HEK293 (cell line): Measurements from ENCODE around the gene MTCP1.

Source experiments
- CTCF ChIA-PET: fragments of 350-600 bp; formaldehyde crosslinking; extraction: SDS; loops from one replicate; lab custom pipeline; 2021; ENCODE audit warnings: antibody characterized with exemption; lab: Yijun Ruan, JAX
- POLR2A ChIA-PET: fragments of 300-600 bp; formaldehyde crosslinking; extraction: SDS; loops from one replicate; lab custom pipeline; 2020; ENCODE audit warnings: antibody characterized with exemption, inconsistent platforms; lab: Yijun Ruan, JAX
- H3K27ac ChIP-seq: fragments of 200-500 bp; sonication (Bioruptor generic); 2 replicates; pipeline ENCODE4 v1.5.1; 2014; ENCODE audit warnings: low read depth, low read length, control low read depth, inconsistent platforms; ENCODE audit errors: extremely low read depth
- H3K36me3 ChIP-seq, 2 experiments: fragments of 200-500 bp in 1 of 2; sonication (Bioruptor generic) in 1 of 2; 1 replicate in 1 of 2; 2 replicates in 1 of 2; pipeline ENCODE4 v1.5.1; 2014 to 2017; ENCODE audit warnings: inconsistent platforms in 2 of 2, low read length in 2 of 2; ENCODE audit not compliant: control insufficient read depth in 2 of 2, insufficient read depth in 1 of 2
- H3K4me1 ChIP-seq: fragments of 200-500 bp; sonication (Bioruptor generic); 2 replicates; pipeline ENCODE4 v1.5.1; 2014; ENCODE audit warnings: mild to moderate bottlenecking, low read length, inconsistent platforms; ENCODE audit not compliant: control insufficient read depth, insufficient read depth
- H3K4me3 ChIP-seq: 2 replicates; pipeline ENCODE4 v1.5.1; 2011; ENCODE audit warnings: low read depth, mild to moderate bottlenecking, control low read depth, low read length, moderate library complexity
- H3K9me3 ChIP-seq: fragments of 200-500 bp; sonication (Bioruptor generic); 2 replicates; pipeline ENCODE4 v1.5.1; 2014; ENCODE audit warnings: low read depth, low read length, inconsistent platforms; ENCODE audit not compliant: control insufficient read depth, insufficient read depth
- AEBP2 ChIP-seq: fragments of 450-650 bp; formaldehyde crosslinking; IDR thresholded peaks from 2 replicates; pipeline ENCODE4 v1.5.1; 2016; ENCODE audit warnings: missing biosample characterization, missing genetic modification characterization, borderline replicate concordance
- IKZF3 ChIP-seq: fragments of 450-650 bp; IDR thresholded peaks from 2 replicates; pipeline ENCODE4 v1.5.0; 2018; ENCODE audit warnings: missing biosample characterization, mild to moderate bottlenecking, missing genetic modification characterization, moderate library complexity
- PRDM2 ChIP-seq: fragments of 450-650 bp; formaldehyde crosslinking; IDR thresholded peaks from 2 replicates; pipeline ENCODE4 v1.5.1; 2016; ENCODE audit warnings: missing biosample characterization, missing genetic modification characterization, borderline replicate concordance
- SP2 ChIP-seq: fragments of 450-650 bp; formaldehyde crosslinking; IDR thresholded peaks from 2 replicates; pipeline ENCODE4 v1.5.1; 2016; ENCODE audit warnings: missing biosample characterization, missing genetic modification characterization
- TSHZ1 ChIP-seq: fragments of 450-650 bp; formaldehyde crosslinking; IDR thresholded peaks from 2 replicates; pipeline ENCODE4 v1.5.1; 2016; ENCODE audit warnings: missing biosample characterization, missing genetic modification characterization, borderline replicate concordance
- ZBTB7A ChIP-seq: fragments of 450-650 bp; formaldehyde crosslinking; IDR thresholded peaks from 2 replicates; pipeline ENCODE4 v1.5.1; 2016; ENCODE audit warnings: low read depth, missing biosample characterization, missing genetic modification characterization
- ZNF211 ChIP-seq: fragments of 450-650 bp; formaldehyde crosslinking; IDR thresholded peaks from 2 replicates; pipeline ENCODE4 v1.5.1; 2016; ENCODE audit warnings: low read depth, missing biosample characterization, missing genetic modification characterization
- ZNF324 ChIP-seq: fragments of 450-650 bp; formaldehyde crosslinking; IDR thresholded peaks from 2 replicates; pipeline ENCODE4 v1.5.1; 2016; ENCODE audit warnings: missing biosample characterization, missing genetic modification characterization
- ZNF391 ChIP-seq: fragments of 450-650 bp; formaldehyde crosslinking; IDR thresholded peaks from 2 replicates; pipeline ENCODE4 v1.5.1; 2016; ENCODE audit warnings: low read depth, missing biosample characterization, missing genetic modification characterization, borderline replicate concordance
- ZNF433 ChIP-seq: fragments of 450-650 bp; formaldehyde crosslinking; IDR thresholded peaks from 2 replicates; pipeline ENCODE4 v1.5.1; 2016; ENCODE audit warnings: missing biosample characterization, missing genetic modification characterization, low read depth
- ZNF580 ChIP-seq: fragments of 450-650 bp; formaldehyde crosslinking; IDR thresholded peaks from 2 replicates; pipeline ENCODE4 v1.5.1; 2016; ENCODE audit warnings: missing biosample characterization, missing genetic modification characterization
- ZNF658 ChIP-seq: fragments of 450-650 bp; formaldehyde crosslinking; IDR thresholded peaks from 2 replicates; pipeline ENCODE4; 2016; ENCODE audit warnings: missing biosample characterization, missing genetic modification characterization
- ZNF76 ChIP-seq: fragments of 450-650 bp; formaldehyde crosslinking; IDR thresholded peaks from 2 replicates; pipeline ENCODE4; 2016; ENCODE audit warnings: low read depth, missing biosample characterization, missing genetic modification characterization, borderline replicate concordance
- ZNF837 ChIP-seq: fragments of 450-650 bp; formaldehyde crosslinking; IDR thresholded peaks from 2 replicates; pipeline ENCODE4 v1.5.1; 2016; ENCODE audit warnings: missing biosample characterization, missing genetic modification characterization
- ZSCAN5A ChIP-seq: fragments of 450-650 bp; formaldehyde crosslinking; IDR thresholded peaks from 2 replicates; pipeline ENCODE4 v1.5.1; 2016; ENCODE audit warnings: missing biosample characterization, missing genetic modification characterization
- TF ChIP-seq, protein P1 (sequence below): fragments of 450-650 bp; formaldehyde crosslinking; IDR thresholded peaks from 2 replicates; pipeline ENCODE4 v1.5.1; 2016; ENCODE audit warnings: missing biosample characterization, missing genetic modification characterization, low read depth

Gene MTCP1

DNA sequence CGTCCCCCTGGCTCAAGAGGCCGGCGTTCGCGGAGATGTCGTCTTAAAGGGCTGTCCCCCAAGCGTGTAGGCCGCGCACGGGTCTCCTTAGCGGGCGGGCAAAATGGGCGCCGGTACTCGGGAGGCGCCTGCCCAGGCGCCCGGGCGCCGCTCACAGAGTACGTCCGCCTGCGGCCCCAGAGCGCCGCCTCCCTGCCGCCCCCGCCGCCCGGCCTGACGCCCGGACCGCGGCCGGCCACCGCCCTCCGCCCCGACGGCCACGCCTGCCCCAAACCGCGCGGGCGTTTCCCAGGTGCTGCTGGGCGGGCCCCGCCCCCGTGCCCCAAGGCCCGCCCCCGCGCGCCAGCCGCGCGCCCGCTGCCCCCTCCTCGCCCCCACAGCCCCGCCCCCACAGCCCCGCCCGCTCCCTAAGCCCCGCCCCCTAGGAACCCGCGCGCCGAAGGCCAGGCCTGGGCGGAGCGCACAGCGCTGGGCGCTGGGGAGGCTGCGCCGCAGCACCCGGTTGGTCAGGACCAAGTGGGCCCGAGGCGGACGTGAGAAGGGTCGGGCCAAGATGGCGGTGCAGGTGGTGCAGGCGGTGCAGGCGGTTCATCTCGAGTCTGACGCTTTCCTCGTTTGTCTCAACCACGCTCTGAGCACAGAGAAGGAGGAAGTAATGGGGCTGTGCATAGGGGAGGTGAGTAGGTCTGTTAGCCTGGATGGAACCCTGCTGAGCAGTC, at the start of gene MTCP1, which contains the start of the genes BRCC3 and CMC4 (continued):
- TF ChIP-seq AEBP2 (tag by site-specific recombination), result no peak
- no peak for TF ChIP-seq PRDM2 (tag by site-specific recombination)
- TF ChIP-seq ZNF837, result no peak

DNA sequence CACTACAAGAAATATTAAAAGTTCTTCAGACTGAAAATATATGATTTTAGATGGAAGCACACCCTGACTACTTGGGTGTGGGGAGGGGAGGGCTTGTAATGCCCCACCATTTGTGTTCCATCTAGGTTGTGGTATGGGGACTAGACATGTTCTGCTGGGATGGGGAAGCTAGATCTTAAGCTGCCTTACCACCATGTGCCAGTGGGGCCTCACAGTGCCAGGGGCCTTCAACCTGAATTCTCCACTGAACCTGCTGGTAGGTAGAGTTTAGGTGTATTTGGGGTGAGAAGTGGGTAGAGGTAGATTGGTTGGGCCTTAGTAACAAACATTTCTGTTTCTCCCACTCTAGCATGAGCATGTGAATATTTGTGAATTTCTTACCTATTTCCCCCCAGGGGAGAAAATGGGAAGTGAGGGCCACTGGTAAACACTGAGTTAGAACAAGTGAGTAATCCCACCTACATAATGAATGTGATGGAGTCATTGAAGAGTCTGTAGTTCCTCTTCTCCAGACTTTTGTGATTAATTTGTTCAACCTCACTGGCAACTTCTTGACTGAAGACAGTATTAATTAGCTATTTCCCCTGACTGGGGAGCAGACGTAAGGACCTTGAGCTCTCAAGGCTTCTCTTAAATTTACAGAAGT, 44.4 kb upstream of the MTCP1 start:
- H3K9me3 ChIP-seq, result no peaks in the 10 kb centered on the region
- peaks cover 2 to 28% of the 10 kb centered on the region in 2 experiments; a peak in 1 of 3 replicates for H3K36me3 ChIP-seq
- H3K4me1 ChIP-seq, result no peaks in the 10 kb centered on the region
- H3K27ac ChIP-seq, result no peak overlapping the region
- no peak overlapping the region for H3K4me3 ChIP-seq
- POLR2A ChIA-PET, result no interaction called here
- CTCF ChIA-PET, result interaction anchor here (1.2 kb wide), 1 partner anchor 198 kb away, joined by 3 read pairs; no protein-coding TSS in a partner anchor
- TF ChIP-seq ZNF391 (tag by site-specific recombination), result no peak
- TF ChIP-seq TSHZ1 (tag by site-specific recombination), result no peak
- TF ChIP-seq ZSCAN5A (tag by site-specific recombination), result no peak
- TF ChIP-seq ZNF211 (tag by site-specific recombination), result no peak
- TF ChIP-seq ZNF76 (tag by site-specific recombination), result no peak
- no peak for TF ChIP-seq IKZF3 (tag by site-specific recombination)
- no peak for TF ChIP-seq ZNF324
- no peak for TF ChIP-seq ZBTB7A
- TF ChIP-seq, protein P1, sequence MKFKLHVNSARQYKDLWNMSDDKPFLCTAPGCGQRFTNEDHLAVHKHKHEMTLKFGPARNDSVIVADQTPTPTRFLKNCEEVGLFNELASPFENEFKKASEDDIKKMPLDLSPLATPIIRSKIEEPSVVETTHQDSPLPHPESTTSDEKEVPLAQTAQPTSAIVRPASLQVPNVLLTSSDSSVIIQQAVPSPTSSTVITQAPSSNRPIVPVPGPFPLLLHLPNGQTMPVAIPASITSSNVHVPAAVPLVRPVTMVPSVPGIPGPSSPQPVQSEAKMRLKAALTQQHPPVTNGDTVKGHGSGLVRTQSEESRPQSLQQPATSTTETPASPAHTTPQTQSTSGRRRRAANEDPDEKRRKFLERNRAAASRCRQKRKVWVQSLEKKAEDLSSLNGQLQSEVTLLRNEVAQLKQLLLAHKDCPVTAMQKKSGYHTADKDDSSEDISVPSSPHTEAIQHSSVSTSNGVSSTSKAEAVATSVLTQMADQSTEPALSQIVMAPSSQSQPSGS, result no peak
- TF ChIP-seq SP2 (tag by site-specific recombination), result no peak
- no peak for TF ChIP-seq ZNF580 (tag by site-specific recombination)
- no peak for TF ChIP-seq ZNF433 (tag by site-specific recombination)
- TF ChIP-seq ZNF658 (tag by site-specific recombination), result no peak
